HCT116 (cell line): ENCODE measurements around the gene MTSS2. TPM values are rescaled to one million over a fixed set of nuclear protein-coding genes. Genes with fewer than 3 reads are reported as not detected.

Experiments used
- ATAC-seq: fragments of 200-7000 bp; cut with Tn5 transposase; 2 replicates; pipeline ENCODE4 v1.9.1; 2020; ENCODE audit warnings: mild to moderate bottlenecking, moderate library complexity
- BruUV-seq: library from RNA; stranded (reverse); fragments of 400-500 nt; replicated peaks from 2 replicates; lab custom pipeline; 2021; lab: Mats Ljungman, UMichigan
- CTCF ChIA-PET: fragments of 300-600 bp; sonication (Branson Sonifier 250); formaldehyde crosslinking; loops from one replicate; lab custom pipeline; 2021; ENCODE audit warnings: antibody characterized with exemption; lab: Charles Lee
- POLR2A ChIA-PET: fragments of 300-600, 350-600 bp; sonication (Branson Sonifier 250); formaldehyde crosslinking; loops from one replicate; lab custom pipeline; 2021; ENCODE audit warnings: antibody characterized with exemption; lab: Charles Lee
- RAD21 ChIA-PET, 2 experiments: fragments of 300-600 bp; sonication (Branson Sonifier 250); formaldehyde crosslinking; loops; one replicate each; lab custom pipeline; 2023; ENCODE audit warnings: low total read pairs in 2 of 2; ENCODE audit not compliant: uncharacterized antibody in 2 of 2, unreplicated experiment in 2 of 2, low non-redundant PET in 1 of 2; lab: Charles Lee
- DNase-seq: peaks from one replicate; pipeline ENCODE4 v3.0.0-alpha.2; 2010; ENCODE audit warnings: low read depth, low spot score
- H2AFZ ChIP-seq: fragments of 200-600 bp; shearing (Covaris generic), sonication (generic); 2 replicates; pipeline ENCODE4 v1.6.1; 2017; ENCODE audit warnings: low read depth, mixed run types, mixed read lengths, antibody characterized with exemption, low read length; ENCODE audit not compliant: poor library complexity, severe bottlenecking
- H3K27ac ChIP-seq: 2 replicates; pipeline ENCODE4 v1.5.1; 2012; ENCODE audit warnings: low read depth, low read length
- H3K27me3 ChIP-seq: fragments of 200-600 bp; sonication (generic); 2 replicates; pipeline ENCODE4 v1.6.1; 2016; ENCODE audit warnings: mixed run types, low read length, mixed read lengths; ENCODE audit not compliant: insufficient read depth
- H3K36me3 ChIP-seq, 2 experiments: fragments of 200-500 bp in 1 of 2; fragments of 200-600 bp in 1 of 2; sonication (Bioruptor generic) in 1 of 2; sonication (generic) in 1 of 2; 2 replicates each; pipeline versions ENCODE4 v1.5.1 to v1.6.1; 2014 to 2016; ENCODE audit warnings: low read length in 2 of 2, inconsistent platforms in 1 of 2, mixed read lengths in 1 of 2, mixed run types in 1 of 2; ENCODE audit not compliant: insufficient read depth in 2 of 2, control insufficient read depth in 1 of 2
- H3K4me1 ChIP-seq, 2 experiments: fragments of 200-600 bp in 1 of 2; sonication (generic) in 1 of 2; 2 replicates each; pipeline versions ENCODE4 v1.5.1 to v1.6.1; 2012 to 2017; ENCODE audit warnings: low read length in 2 of 2, inconsistent platforms in 1 of 2, mild to moderate bottlenecking in 1 of 2, mixed read lengths in 1 of 2, mixed run types in 1 of 2, moderate library complexity in 1 of 2; ENCODE audit not compliant: insufficient read depth in 2 of 2, control insufficient read depth in 1 of 2
- H3K4me2 ChIP-seq: fragments of 200-600 bp; sonication (generic); 2 replicates; pipeline ENCODE4 v1.6.1; 2017; ENCODE audit warnings: mixed run types, low read length, mixed read lengths
- H3K4me3 ChIP-seq, 2 experiments: fragments of 200-600 bp in 1 of 2; sonication (generic) in 1 of 2; replicated peaks in 1 of 2; 2 replicates each; pipeline ENCODE4 v1.5.1; 2011 to 2016; ENCODE audit warnings: low read length in 2 of 2, control low read depth in 1 of 2, low read depth in 1 of 2, mild to moderate bottlenecking in 1 of 2, mixed read lengths in 1 of 2, mixed run types in 1 of 2
- H3K79me2 ChIP-seq: fragments of 200-600 bp; sonication (generic); 2 replicates; pipeline ENCODE4 v1.6.1; 2017; ENCODE audit warnings: mild to moderate bottlenecking, mixed run types, low read length, moderate library complexity, mixed read lengths; ENCODE audit not compliant: insufficient read depth
- H3K9ac ChIP-seq: fragments of 200-600 bp; sonication (generic); 2 replicates; pipeline ENCODE4 v1.6.1; 2016; ENCODE audit warnings: low read length, mixed read lengths
- H3K9me2 ChIP-seq: fragments of 200-600 bp; sonication (generic), shearing (Covaris generic); 2 replicates; pipeline ENCODE4 v1.6.1; 2017; ENCODE audit warnings: mixed run types, mild to moderate bottlenecking, moderate library complexity; ENCODE audit not compliant: insufficient read depth
- H3K9me3 ChIP-seq, 2 experiments: fragments of 200-500 bp in 1 of 2; fragments of 200-600 bp in 1 of 2; sonication (Bioruptor generic) in 1 of 2; sonication (generic) in 1 of 2; 2 replicates each; pipeline ENCODE4 v1.6.1; 2014 to 2017; ENCODE audit warnings: low read length in 2 of 2, mixed read lengths in 2 of 2, inconsistent platforms in 1 of 2, low read depth in 1 of 2, mild to moderate bottlenecking in 1 of 2, mixed run types in 1 of 2, moderate library complexity in 1 of 2; ENCODE audit not compliant: control insufficient read depth in 1 of 2, insufficient read depth in 1 of 2
- H4K20me1 ChIP-seq: fragments of 200-600 bp; sonication (generic), shearing (Covaris generic); 2 replicates; pipeline ENCODE4 v1.6.1; 2017; ENCODE audit warnings: mixed run types, mild to moderate bottlenecking, moderate library complexity; ENCODE audit not compliant: insufficient read depth
- EGR1 ChIP-seq: IDR thresholded peaks from 2 replicates; pipeline ENCODE4 v1.6.1; 2012; ENCODE audit warnings: low read depth
- JUND ChIP-seq: IDR thresholded peaks from 2 replicates; pipeline ENCODE4 v1.6.1; 2012
- POLR2AphosphoS5 ChIP-seq: IDR thresholded peaks from 2 replicates; pipeline ENCODE4 v1.6.1; 2011; ENCODE audit warnings: mild to moderate bottlenecking, low read depth, low read length, moderate library complexity
- SRF ChIP-seq: IDR thresholded peaks from 2 replicates; pipeline ENCODE4 v1.6.1; 2012; ENCODE audit warnings: low read depth
- TCF7L2 ChIP-seq: IDR thresholded peaks from 2 replicates; pipeline ENCODE4 v1.7.0; 2011; ENCODE audit warnings: borderline replicate concordance, inconsistent platforms; ENCODE audit not compliant: insufficient read depth, insufficient read length; ENCODE audit errors: extremely low read depth
- ZNF274 ChIP-seq: fragments of 200-500 bp; sonication (Bioruptor generic); IDR thresholded peaks from 2 replicates; pipeline ENCODE4 v1.6.1; 2014; ENCODE audit warnings: mild to moderate bottlenecking, low read depth, low read length, inconsistent platforms
- intact Hi-C: fragments of 100-400 bp; cut with micrococcal nuclease; formaldehyde crosslinking; loops from 2 replicates; pipeline ENCODE4 v1.10.0; 2022
- total RNA-seq: library from RNA; stranded (reverse); gene quantifications from one replicate; pipeline ENCODE4 v1.2.1, GENCODE V29; 2021; ENCODE audit not compliant: unreplicated experiment
- TF ChIP-seq, protein P1 (sequence below): IDR thresholded peaks from 2 replicates; pipeline ENCODE4 v1.6.1; 2011; ENCODE audit warnings: mild to moderate bottlenecking, low read length, moderate library complexity; ENCODE audit not compliant: insufficient replicate concordance; ENCODE audit errors: extremely low read depth
- TF ChIP-seq, protein P2 (sequence below), 3 experiments: fragments of 200-600 bp in 1 of 3; sonication (generic) in 1 of 3; IDR thresholded peaks in 2 of 3; conservative IDR thresholded peaks in 1 of 3; 2 replicates each; pipeline ENCODE4 v1.5.1; 2012 to 2017; ENCODE audit warnings: low read depth in 2 of 3, low read length in 2 of 3, antibody characterized with exemption in 1 of 3, borderline replicate concordance in 1 of 3, control low read depth in 1 of 3, mild to moderate bottlenecking in 1 of 3, mixed read lengths in 1 of 3, mixed run types in 1 of 3, moderate library complexity in 1 of 3; ENCODE audit not compliant: insufficient read depth in 1 of 3
- TF ChIP-seq, protein P3 (sequence below): IDR thresholded peaks from 2 replicates; pipeline ENCODE4 v1.6.1; 2012

Gene MTSS2
- total RNA-seq, 1 experiment from 2014 or later: 41.8 TPM

DNA sequence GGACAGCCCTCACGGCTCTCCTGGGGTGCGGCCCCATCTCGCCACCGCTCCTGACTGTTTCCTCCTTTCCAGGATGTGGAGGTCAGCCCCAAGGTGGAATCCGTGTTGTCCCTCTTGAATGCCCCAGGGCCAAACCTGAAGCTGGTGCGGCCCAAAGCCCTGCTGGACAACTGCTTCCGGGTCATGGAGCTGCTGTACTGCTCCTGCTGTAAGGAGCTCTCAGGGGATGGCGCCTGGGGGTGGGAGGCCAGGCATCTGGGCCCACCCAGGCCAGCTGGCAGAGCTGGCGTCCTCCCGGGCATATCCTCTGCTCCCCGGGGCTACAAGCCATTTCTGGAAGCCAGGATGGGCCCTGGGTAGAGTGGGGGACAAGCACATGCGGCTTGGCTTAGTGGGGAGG lies 26.3 kb downstream of the MTSS2 start:
- H3K9me2 ChIP-seq: no peaks in the 10 kb centered on the region
- H3K9ac ChIP-seq: no peak overlapping the region
- peaks cover 0 to 4% of the 10 kb centered on the region in 2 experiments; a peak in 1 of 4 replicates for H3K36me3 ChIP-seq
- POLR2A ChIA-PET: no interaction called here
- ATAC-seq: no peak
- H3K4me1 ChIP-seq: no peaks in the 10 kb centered on the region
- no peak overlapping the region for H3K4me2 ChIP-seq
- H3K27ac ChIP-seq: no peak overlapping the region
- H2AFZ ChIP-seq: no peak overlapping the region
- TF ChIP-seq ZNF274 (no peak), POLR2AphosphoS5 (no peak), EGR1 (no peak), SRF (no peak), TCF7L2 (no peak), JUND (no peak)
- TF ChIP-seq, protein P1, sequence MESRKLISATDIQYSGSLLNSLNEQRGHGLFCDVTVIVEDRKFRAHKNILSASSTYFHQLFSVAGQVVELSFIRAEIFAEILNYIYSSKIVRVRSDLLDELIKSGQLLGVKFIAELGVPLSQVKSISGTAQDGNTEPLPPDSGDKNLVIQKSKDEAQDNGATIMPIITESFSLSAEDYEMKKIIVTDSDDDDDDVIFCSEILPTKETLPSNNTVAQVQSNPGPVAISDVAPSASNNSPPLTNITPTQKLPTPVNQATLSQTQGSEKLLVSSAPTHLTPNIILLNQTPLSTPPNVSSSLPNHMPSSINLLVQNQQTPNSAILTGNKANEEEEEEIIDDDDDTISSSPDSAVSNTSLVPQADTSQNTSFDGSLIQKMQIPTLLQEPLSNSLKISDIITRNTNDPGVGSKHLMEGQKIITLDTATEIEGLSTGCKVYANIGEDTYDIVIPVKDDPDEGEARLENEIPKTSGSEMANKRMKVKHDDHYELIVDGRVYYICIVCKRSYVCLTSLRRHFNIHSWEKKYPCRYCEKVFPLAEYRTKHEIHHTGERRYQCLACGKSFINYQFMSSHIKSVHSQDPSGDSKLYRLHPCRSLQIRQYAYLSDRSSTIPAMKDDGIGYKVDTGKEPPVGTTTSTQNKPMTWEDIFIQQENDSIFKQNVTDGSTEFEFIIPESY: no peak
- TF ChIP-seq, protein P2, sequence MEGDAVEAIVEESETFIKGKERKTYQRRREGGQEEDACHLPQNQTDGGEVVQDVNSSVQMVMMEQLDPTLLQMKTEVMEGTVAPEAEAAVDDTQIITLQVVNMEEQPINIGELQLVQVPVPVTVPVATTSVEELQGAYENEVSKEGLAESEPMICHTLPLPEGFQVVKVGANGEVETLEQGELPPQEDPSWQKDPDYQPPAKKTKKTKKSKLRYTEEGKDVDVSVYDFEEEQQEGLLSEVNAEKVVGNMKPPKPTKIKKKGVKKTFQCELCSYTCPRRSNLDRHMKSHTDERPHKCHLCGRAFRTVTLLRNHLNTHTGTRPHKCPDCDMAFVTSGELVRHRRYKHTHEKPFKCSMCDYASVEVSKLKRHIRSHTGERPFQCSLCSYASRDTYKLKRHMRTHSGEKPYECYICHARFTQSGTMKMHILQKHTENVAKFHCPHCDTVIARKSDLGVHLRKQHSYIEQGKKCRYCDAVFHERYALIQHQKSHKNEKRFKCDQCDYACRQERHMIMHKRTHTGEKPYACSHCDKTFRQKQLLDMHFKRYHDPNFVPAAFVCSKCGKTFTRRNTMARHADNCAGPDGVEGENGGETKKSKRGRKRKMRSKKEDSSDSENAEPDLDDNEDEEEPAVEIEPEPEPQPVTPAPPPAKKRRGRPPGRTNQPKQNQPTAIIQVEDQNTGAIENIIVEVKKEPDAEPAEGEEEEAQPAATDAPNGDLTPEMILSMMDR (IDR thresholded peaks at IDR 0.05 in 2 of 3, conservative IDR thresholded peaks at IDR 0.05 in 1 of 3; ENCODE audit: borderline replicate concordance in 1 of 3, insufficient read depth in 1 of 3, low read depth in 2 of 3, low read length in 2 of 3): no peak
- TF ChIP-seq, protein P3, sequence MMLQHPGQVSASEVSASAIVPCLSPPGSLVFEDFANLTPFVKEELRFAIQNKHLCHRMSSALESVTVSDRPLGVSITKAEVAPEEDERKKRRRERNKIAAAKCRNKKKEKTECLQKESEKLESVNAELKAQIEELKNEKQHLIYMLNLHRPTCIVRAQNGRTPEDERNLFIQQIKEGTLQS: no peak
- TF ChIP-seq, all 23 proteins: peak for 0
- Histone ChIP-seq H3K79me2 (no peaks in the 10 kb centered on the region), H3K9me3 (no peaks in the 10 kb centered on the region), H3K4me3 (no peak overlapping the region), H3K27me3 (no peaks in the 10 kb centered on the region), H4K20me1 (no peaks in the 10 kb centered on the region)
- CTCF ChIA-PET: no interaction called here
- no TSS peak for BruUV-seq
- RAD21 ChIA-PET: no interaction called here
- intact Hi-C loops: loop anchor here (10.0 kb wide), 1 partner anchor 135 kb away; the partner anchor contains the start of genes COG4 and SF3B3
- DNase-seq: no peak
